Hepatocyte (in vitro differentiated cells): ENCODE results near the gene GNL2. TPM values are rescaled to one million over a fixed set of nuclear protein-coding genes. Genes with fewer than 3 reads are reported as not detected.
A peak's percentile ranks its signal among the peaks of the same experiment; 100 is the strongest.

Experiments used
- DNase-seq: peaks from one replicate; pipeline ENCODE4 v3.0.0-alpha.2; 2016; ENCODE audit warnings: low spot score
- H2AFZ ChIP-seq: fragments of 200-600 bp; sonication (generic); 2 replicates; pipeline ENCODE4 v1.6.0; 2016; ENCODE audit warnings: antibody characterized with exemption, mild to moderate bottlenecking
- H3K27ac ChIP-seq: fragments of 200-600 bp; sonication (generic); 2 replicates; pipeline ENCODE4 v1.5.1; 2016; ENCODE audit warnings: mild to moderate bottlenecking
- H3K27me3 ChIP-seq: fragments of 200-600 bp; sonication (generic); 2 replicates; pipeline ENCODE4 v1.6.1; 2016
- H3K36me3 ChIP-seq: fragments of 200-600 bp; sonication (generic); replicated peaks from 2 replicates; pipeline ENCODE4 v1.5.1; 2016; ENCODE audit warnings: low read depth; ENCODE audit not compliant: insufficient read depth
- H3K4me1 ChIP-seq: fragments of 200-600 bp; sonication (generic); 2 replicates; pipeline ENCODE4 v1.5.1; 2016; ENCODE audit warnings: mild to moderate bottlenecking, moderate library complexity; ENCODE audit not compliant: insufficient read depth
- H3K4me2 ChIP-seq: fragments of 200-600 bp; sonication (generic); 2 replicates; pipeline ENCODE4 v1.6.0; 2016
- H3K4me3 ChIP-seq: fragments of 200-600 bp; sonication (generic); 2 replicates; pipeline ENCODE4 v1.5.1; 2016; ENCODE audit warnings: mild to moderate bottlenecking
- H3K79me2 ChIP-seq: fragments of 200-600 bp; sonication (generic); 2 replicates; pipeline ENCODE4 v1.6.0; 2017; ENCODE audit warnings: mild to moderate bottlenecking
- H3K9me2 ChIP-seq: fragments of 200-600 bp; sonication (generic); replicated peaks from 2 replicates; pipeline ENCODE4 v1.6.0; 2017; ENCODE audit warnings: mild to moderate bottlenecking; ENCODE audit not compliant: insufficient read depth
- H3K9me3 ChIP-seq: fragments of 200-600 bp; sonication (generic); 2 replicates; pipeline ENCODE4 v1.5.1; 2016; ENCODE audit warnings: low read depth, mild to moderate bottlenecking
- H4K20me1 ChIP-seq: fragments of 200-600 bp; sonication (generic); 2 replicates; pipeline ENCODE4 v1.6.0; 2016; ENCODE audit warnings: mild to moderate bottlenecking; ENCODE audit not compliant: insufficient read depth, poor library complexity, severe bottlenecking
- CTCF ChIP-seq: fragments of 200-600 bp; sonication (generic); IDR thresholded peaks from 2 replicates; pipeline ENCODE4 v1.5.1; 2016; ENCODE audit warnings: antibody characterized with exemption, mild to moderate bottlenecking; ENCODE audit not compliant: poor library complexity
- EZH2 ChIP-seq: fragments of 200-600 bp; sonication (generic); IDR thresholded peaks from 2 replicates; pipeline ENCODE4 v1.6.1; 2016; ENCODE audit warnings: antibody characterized with exemption, mild to moderate bottlenecking, borderline replicate concordance
- EZH2phosphoT487 ChIP-seq: fragments of 200-600 bp; sonication (generic); IDR thresholded peaks from one replicate; pipeline ENCODE4 v1.6.1; 2018; ENCODE audit warnings: antibody characterized with exemption, mild to moderate bottlenecking, low read depth, moderate library complexity; ENCODE audit not compliant: unreplicated experiment, severe bottlenecking
- WGBS: methylation state at CpG from one replicate; pipeline ENCODE4 v1.1.6; 2016; ENCODE audit warnings: low lambda C conversion rate; ENCODE audit errors: missing lambda C conversion rate; 5-methylcytosine and 5-hydroxymethylcytosine counted together
- polyA plus RNA-seq: library from polyadenylated mRNA; unstranded; fragments of >200 nt; fragmentation: Nextera tagmentation; extraction: Ambion mirVana; gene quantifications from 2 replicates; pipeline ENCODE4 v1.2.1, GENCODE V29; 2016
- total RNA-seq: library from RNA; depleted of rRNA; stranded (reverse); fragments of >200 nt; gene quantifications from 2 replicates; pipeline ENCODE4 v1.2.3, GENCODE V29; 2014

Gene GNL2
- total and polyA plus RNA-seq, 2 experiments from 2014 or later: 47.2 to 51.7 TPM

- WGBS: 80% methylated on average over 9 of the region's 9 CpGs
- Histone ChIP-seq H3K4me2 (no peak overlapping the region), H3K27ac (no peak overlapping the region), H2AFZ (no peak overlapping the region), H3K9me3 (no peaks in the 10 kb centered on the region), H3K9me2 (no peaks in the 10 kb centered on the region), H4K20me1 (no peaks in the 10 kb centered on the region), H3K79me2 (no peaks in the 10 kb centered on the region), H3K4me3 (no peak overlapping the region), H3K27me3 (peaks cover 36% of the 10 kb centered on the region), H3K36me3 (no peaks in the 10 kb centered on the region), H3K4me1 (no peaks in the 10 kb centered on the region)
- TF ChIP-seq CTCF: no peak
- TF ChIP-seq EZH2: no peak
- TF ChIP-seq EZH2phosphoT487: no peak
- no peak for DNase-seq
Observed at GRCh38 chr1:37605806-37606474, 10.2 kb upstream of the GNL2 start.

GRCh38 chr1:37605061-37605650 is 9.4 kb upstream of the GNL2 start:
- H3K4me3 ChIP-seq: no peak overlapping the region
- no peak for DNase-seq
- peaks cover 36% of the 10 kb centered on the region for H3K27me3 ChIP-seq
- no peaks in the 10 kb centered on the region for H3K79me2 ChIP-seq
- H3K27ac ChIP-seq: no peak overlapping the region
- TF ChIP-seq EZH2phosphoT487: no peak
- no peak for TF ChIP-seq CTCF
- TF ChIP-seq EZH2: no peak
- H3K36me3 ChIP-seq: no peaks in the 10 kb centered on the region
- no peaks in the 10 kb centered on the region for H3K9me3 ChIP-seq
- no peaks in the 10 kb centered on the region for H3K9me2 ChIP-seq
- WGBS: 80% methylated on average over 12 of the region's 12 CpGs
- H4K20me1 ChIP-seq: no peaks in the 10 kb centered on the region
- no peak overlapping the region for H2AFZ ChIP-seq
- no peak overlapping the region for H3K4me2 ChIP-seq
- H3K4me1 ChIP-seq: no peaks in the 10 kb centered on the region

DNA sequence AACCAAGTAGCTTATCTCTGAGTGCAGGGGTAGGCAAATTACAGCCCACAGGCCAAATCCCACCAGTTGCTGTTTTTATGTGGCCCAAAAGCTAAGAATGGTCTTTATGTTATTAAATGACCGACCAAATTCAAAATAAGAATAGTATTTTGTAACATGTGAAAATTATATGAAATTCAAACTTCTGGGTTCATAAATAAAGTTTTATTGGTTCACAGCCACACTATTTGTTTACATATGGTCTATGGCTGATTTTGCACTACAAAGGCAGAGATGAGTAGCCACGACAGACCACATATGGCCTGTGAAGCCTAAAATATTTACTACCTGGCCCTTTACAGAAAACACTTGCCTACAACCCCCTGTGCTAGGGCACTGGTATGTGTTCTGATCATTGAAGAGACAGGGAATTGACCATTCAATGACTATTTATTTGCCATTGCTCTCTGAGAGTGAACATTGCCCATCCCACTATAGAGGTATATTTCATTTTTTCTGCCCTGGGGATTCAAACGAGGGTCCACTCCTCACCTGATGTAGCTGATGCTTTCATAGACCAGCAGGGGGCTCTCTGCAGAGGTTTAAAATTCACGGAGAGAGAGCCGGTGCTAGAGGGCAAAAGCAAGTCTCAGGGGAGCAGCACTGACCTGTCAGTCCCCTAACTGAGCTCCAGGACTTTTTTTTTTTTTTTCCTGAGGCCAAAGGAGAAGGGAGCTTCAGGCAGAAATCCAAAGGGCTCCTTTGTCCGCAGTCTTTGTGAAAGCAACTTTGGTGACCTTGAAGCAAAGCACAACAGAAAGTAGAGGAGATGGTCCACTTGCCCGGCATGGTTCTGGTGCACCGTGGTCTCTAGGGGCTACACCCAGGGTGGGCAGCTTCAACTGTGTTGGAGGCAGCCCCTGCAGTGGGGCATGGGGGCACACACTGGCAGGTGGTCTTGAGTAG is 7.3 kb upstream of the GNL2 start:
- peaks cover 20% of the 10 kb centered on the region for H3K27me3 ChIP-seq
- no peaks in the 10 kb centered on the region for H3K4me1 ChIP-seq
- H2AFZ ChIP-seq: no peak overlapping the region
- no peaks in the 10 kb centered on the region for H3K79me2 ChIP-seq
- no peaks in the 10 kb centered on the region for H3K9me2 ChIP-seq
- no peak overlapping the region for H3K4me3 ChIP-seq
- DNase-seq: peak; percentile 69
- no peaks in the 10 kb centered on the region for H4K20me1 ChIP-seq
- H3K27ac ChIP-seq: no peak overlapping the region
- H3K4me2 ChIP-seq: no peak overlapping the region
- TF ChIP-seq CTCF (peak; percentile 75), EZH2 (no peak)
- H3K36me3 ChIP-seq: no peaks in the 10 kb centered on the region
- WGBS: 41% methylated on average over 8 of the region's 8 CpGs
- no peaks in the 10 kb centered on the region for H3K9me3 ChIP-seq
